Osteoblast (primary cell): ENCODE data around the gene JMJD1C. TPM values are rescaled to one million over a fixed set of nuclear protein-coding genes. Genes with fewer than 3 reads are reported as not detected.

ENCODE experiments used
- DNase-seq: peaks from one replicate; pipeline ENCODE4 v3.0.0; 2011; ENCODE audit warnings: low spot score, mixed read lengths; ENCODE audit not compliant: insufficient read length; ENCODE audit errors: missing footprints
- H2AFZ ChIP-seq: 2 replicates; pipeline ENCODE4 v1.6.0; 2011; ENCODE audit warnings: mild to moderate bottlenecking, low read length
- H3K27ac ChIP-seq: 2 replicates; pipeline ENCODE4 v1.5.1; 2011; ENCODE audit warnings: mild to moderate bottlenecking, low read depth, low read length, moderate library complexity
- H3K27me3 ChIP-seq: 2 replicates; pipeline ENCODE4 v1.6.0; 2012; ENCODE audit warnings: mild to moderate bottlenecking, control low read depth, inconsistent platforms, low read length, moderate library complexity; ENCODE audit not compliant: insufficient read depth
- H3K36me3 ChIP-seq: 2 replicates; pipeline ENCODE4 v1.5.1; 2011; ENCODE audit warnings: mild to moderate bottlenecking, low read length, control low read depth, moderate library complexity; ENCODE audit not compliant: insufficient read depth
- H3K4me1 ChIP-seq: 2 replicates; pipeline ENCODE4 v1.5.1; 2011; ENCODE audit warnings: mild to moderate bottlenecking, low read length, control low read depth, moderate library complexity; ENCODE audit not compliant: insufficient read depth
- H3K4me2 ChIP-seq: 2 replicates; pipeline ENCODE4 v1.6.0; 2011; ENCODE audit warnings: mild to moderate bottlenecking, low read length; ENCODE audit not compliant: insufficient read depth
- H3K4me3 ChIP-seq: fragments of 200-600 bp; sonication (generic); 3 replicates; pipeline ENCODE4 v1.5.1; 2012; ENCODE audit warnings: mild to moderate bottlenecking, low read length, inconsistent platforms; ENCODE audit not compliant: insufficient read depth
- H3K79me2 ChIP-seq: 2 replicates; pipeline ENCODE4 v1.6.0; 2012; ENCODE audit warnings: mild to moderate bottlenecking, low read length, control low read depth, inconsistent platforms; ENCODE audit not compliant: insufficient read depth
- H3K9me3 ChIP-seq: 2 replicates; pipeline ENCODE4 v1.5.1; 2011; ENCODE audit warnings: low read depth, low read length, control low read depth
- H4K20me1 ChIP-seq: 2 replicates; pipeline ENCODE4 v1.6.0; 2012; ENCODE audit warnings: mild to moderate bottlenecking, low read length, control low read depth; ENCODE audit not compliant: insufficient read depth
- total RNA-seq: library from RNA; depleted of rRNA; stranded (reverse); fragments of >200 nt; gene quantifications from 2 replicates; pipeline ENCODE4 v1.2.3, GENCODE V29; 2012
- TF ChIP-seq, protein P1 (sequence below): IDR thresholded peaks from 2 replicates; pipeline ENCODE4 v1.5.1; 2011; ENCODE audit warnings: mild to moderate bottlenecking, low read depth, low read length, moderate library complexity; ENCODE audit errors: extremely low read depth

Gene JMJD1C
- total RNA-seq, 1 donor: 92.6 TPM

DNA sequence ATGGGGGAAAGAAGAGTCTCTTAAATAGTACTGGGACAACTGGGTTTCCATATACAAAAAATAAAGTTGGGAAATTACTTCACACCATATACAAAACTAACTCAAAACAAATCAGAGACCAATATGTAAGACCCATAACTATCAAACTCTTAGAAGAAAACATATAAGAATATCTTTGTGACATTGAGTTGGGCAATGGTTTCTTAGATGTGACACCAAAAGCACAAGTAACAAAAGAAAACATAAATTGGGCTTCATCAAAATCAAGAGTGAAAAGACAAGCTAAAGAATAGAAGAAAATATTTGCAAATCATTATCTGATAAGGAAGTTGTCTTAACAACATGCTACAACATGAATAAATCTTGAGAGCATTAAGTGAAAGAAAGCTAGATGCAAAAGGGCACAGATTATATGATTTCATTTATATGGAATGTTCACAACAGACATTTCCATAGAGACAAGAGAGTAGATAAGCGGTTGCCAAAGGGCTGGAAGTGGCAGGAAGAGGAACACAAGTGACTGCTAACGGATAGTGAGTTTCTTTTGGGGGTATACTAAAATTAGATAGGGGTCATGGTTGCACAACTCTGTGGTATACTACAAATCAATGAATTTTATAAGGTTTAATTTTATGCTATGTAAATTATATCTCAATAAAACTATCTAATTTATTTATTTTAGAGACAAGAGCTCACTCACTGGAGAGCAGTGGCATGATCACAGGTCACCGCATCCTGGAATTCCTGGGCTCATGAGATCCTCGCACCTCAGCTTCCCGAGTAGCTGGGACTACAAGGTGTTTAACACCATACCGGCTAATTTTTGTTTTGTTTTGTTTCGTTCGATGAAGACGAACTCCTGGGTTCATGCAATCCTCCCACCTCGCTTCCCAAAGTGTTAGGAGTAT lies 35.4 kb downstream of the JMJD1C start:
- no peaks in the 10 kb centered on the region for H3K9me3 ChIP-seq
- H3K27me3 ChIP-seq: no peaks in the 10 kb centered on the region
- H3K36me3 ChIP-seq: no peaks in the 10 kb centered on the region
- peaks cover 98% of the 10 kb centered on the region for H3K79me2 ChIP-seq
- H3K4me1 ChIP-seq: peaks cover 34% of the 10 kb centered on the region
- H3K4me3 ChIP-seq: no peak overlapping the region
- peaks cover 12% of the 10 kb centered on the region for H4K20me1 ChIP-seq
- DNase-seq: peak; percentile 68
- no peak overlapping the region for H2AFZ ChIP-seq
- H3K27ac ChIP-seq: peak overlapping the region; percentile 66
- peak overlapping the region; percentile 32 for H3K4me2 ChIP-seq
- TF ChIP-seq, protein P1, sequence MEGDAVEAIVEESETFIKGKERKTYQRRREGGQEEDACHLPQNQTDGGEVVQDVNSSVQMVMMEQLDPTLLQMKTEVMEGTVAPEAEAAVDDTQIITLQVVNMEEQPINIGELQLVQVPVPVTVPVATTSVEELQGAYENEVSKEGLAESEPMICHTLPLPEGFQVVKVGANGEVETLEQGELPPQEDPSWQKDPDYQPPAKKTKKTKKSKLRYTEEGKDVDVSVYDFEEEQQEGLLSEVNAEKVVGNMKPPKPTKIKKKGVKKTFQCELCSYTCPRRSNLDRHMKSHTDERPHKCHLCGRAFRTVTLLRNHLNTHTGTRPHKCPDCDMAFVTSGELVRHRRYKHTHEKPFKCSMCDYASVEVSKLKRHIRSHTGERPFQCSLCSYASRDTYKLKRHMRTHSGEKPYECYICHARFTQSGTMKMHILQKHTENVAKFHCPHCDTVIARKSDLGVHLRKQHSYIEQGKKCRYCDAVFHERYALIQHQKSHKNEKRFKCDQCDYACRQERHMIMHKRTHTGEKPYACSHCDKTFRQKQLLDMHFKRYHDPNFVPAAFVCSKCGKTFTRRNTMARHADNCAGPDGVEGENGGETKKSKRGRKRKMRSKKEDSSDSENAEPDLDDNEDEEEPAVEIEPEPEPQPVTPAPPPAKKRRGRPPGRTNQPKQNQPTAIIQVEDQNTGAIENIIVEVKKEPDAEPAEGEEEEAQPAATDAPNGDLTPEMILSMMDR: no peak

DNA sequence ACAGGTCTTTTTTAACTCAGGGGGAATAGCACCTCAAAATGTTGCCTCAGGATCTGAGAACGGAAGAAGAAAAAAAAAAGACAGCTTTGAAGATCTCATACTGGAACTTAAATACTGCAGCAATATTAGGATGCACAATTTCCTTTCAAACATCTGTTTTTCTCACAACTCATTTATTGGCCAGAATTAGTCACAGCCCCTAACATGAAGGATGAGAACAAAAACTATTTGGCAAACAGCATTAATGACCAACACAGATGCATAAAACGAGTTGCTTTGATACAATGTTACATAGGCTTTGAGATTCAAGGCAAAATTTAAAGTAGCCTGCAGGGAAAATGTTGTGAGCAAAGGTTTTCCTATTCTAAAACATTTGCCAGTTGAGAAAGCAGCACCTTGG lies 36.5 kb downstream of the JMJD1C start:
- TF ChIP-seq, protein P1: no peak
- peak overlapping the region; percentile 2 for H3K4me2 ChIP-seq
- DNase-seq: peak; percentile 71
- H4K20me1 ChIP-seq: peaks cover 12% of the 10 kb centered on the region
- peaks cover 97% of the 10 kb centered on the region for H3K79me2 ChIP-seq
- H3K4me1 ChIP-seq: peaks cover 29% of the 10 kb centered on the region
- H3K27ac ChIP-seq: peak overlapping the region; percentile 66
- H3K4me3 ChIP-seq: no peak overlapping the region
- H2AFZ ChIP-seq: no peak overlapping the region
- H3K36me3 ChIP-seq: no peaks in the 10 kb centered on the region
- H3K9me3 ChIP-seq: no peaks in the 10 kb centered on the region
- H3K27me3 ChIP-seq: no peaks in the 10 kb centered on the region

DNA sequence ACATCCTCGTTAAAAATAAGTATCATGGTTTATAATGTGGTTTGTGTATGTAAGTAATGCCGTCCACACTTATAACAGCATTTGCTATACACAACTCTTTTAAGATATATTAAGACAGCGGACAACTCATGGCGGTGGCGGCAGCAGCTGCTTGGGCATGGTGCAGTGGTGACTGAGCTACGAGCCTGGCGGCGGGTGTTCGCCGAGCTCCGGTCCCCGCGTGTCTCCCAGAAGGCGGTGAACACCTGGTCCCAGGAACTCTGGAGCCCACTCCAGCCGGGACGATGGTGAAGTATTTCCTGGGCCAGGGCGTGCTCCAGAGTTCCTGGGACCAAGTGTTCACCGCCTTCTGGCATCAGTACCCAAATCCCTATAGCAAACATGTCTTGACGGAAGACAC lies 38.8 kb downstream of the JMJD1C start:
- Histone ChIP-seq H3K9me3 (no peaks in the 10 kb centered on the region), H2AFZ (no peak overlapping the region), H3K4me3 (no peak overlapping the region), H4K20me1 (peaks cover 8% of the 10 kb centered on the region), H3K4me1 (peaks cover 22% of the 10 kb centered on the region), H3K27me3 (no peaks in the 10 kb centered on the region), H3K79me2 (peaks cover 97% of the 10 kb centered on the region), H3K36me3 (no peaks in the 10 kb centered on the region), H3K27ac (no peak overlapping the region), H3K4me2 (no peak overlapping the region)
- TF ChIP-seq, protein P1: no peak
- DNase-seq: no peak

DNA sequence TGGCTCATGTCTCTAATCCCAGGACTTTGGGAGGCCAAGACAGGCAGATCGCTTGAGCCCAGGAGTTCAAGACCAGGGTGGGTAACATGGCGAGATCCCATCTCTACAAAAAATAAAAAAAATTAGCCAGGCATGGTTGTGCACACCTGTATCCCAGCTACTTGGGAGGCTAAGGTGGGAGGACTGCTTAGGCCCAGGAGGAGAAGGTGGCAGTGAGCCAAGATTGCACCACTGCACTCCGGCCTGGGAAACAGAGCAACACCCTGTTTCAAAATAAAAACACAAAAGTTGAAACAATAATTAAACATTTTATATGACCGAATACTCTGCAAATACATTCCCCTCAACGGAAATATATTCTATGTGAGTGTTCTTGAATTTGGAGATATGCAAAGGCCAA lies 40.3 kb downstream of the JMJD1C start:
- H3K27ac ChIP-seq: no peak overlapping the region
- peaks cover 98% of the 10 kb centered on the region for H3K79me2 ChIP-seq
- H3K9me3 ChIP-seq: no peaks in the 10 kb centered on the region
- DNase-seq: no peak
- no peak overlapping the region for H3K4me2 ChIP-seq
- no peaks in the 10 kb centered on the region for H3K27me3 ChIP-seq
- TF ChIP-seq, protein P1: no peak
- no peak overlapping the region for H3K4me3 ChIP-seq
- no peak overlapping the region for H2AFZ ChIP-seq
- H4K20me1 ChIP-seq: peaks cover 7% of the 10 kb centered on the region
- no peaks in the 10 kb centered on the region for H3K36me3 ChIP-seq
- H3K4me1 ChIP-seq: peaks cover 16% of the 10 kb centered on the region
